Umbilical cord (tissue), 2 donors: ENCODE data around the gene SPEF1. TPM values are rescaled to one million over a fixed set of nuclear protein-coding genes. Genes with fewer than 3 reads are reported as not detected.

Experiments used
- DNase-seq: peaks from one replicate; pipeline ENCODE4 v3.0.0-alpha.2; 2015; ENCODE audit warnings: low spot score
- total RNA-seq: library from RNA; depleted of rRNA; stranded (reverse); fragments of >200 nt; gene quantifications from one replicate; pipeline ENCODE4 v1.2.3, GENCODE V29; 2014; ENCODE audit warnings: low replicate concordance; ENCODE audit not compliant: insufficient read depth

SPEF1 gene
- total RNA-seq, 1 donor from 2014 or later, result 0.72 TPM

GRCh38 chr20:3766422-3767109, 14.7 kb downstream of the SPEF1 start:
- no peak for DNase-seq

GRCh38 chr20:3765171-3765882, 15.9 kb downstream of the SPEF1 start:
- no peak for DNase-seq

GRCh38 chr20:3764659-3765058, 16.6 kb downstream of the SPEF1 start:
- DNase-seq, result no peak

GRCh38 chr20:3763671-3764601, 17.3 kb downstream of the SPEF1 start:
- DNase-seq, result no peak

GRCh38 chr20:3760655-3761348, 20.4 kb downstream of the SPEF1 start:
- DNase-seq, result no peak

- DNase-seq, result no peak
Measured at GRCh38 chr20:3759884-3760283, 21.4 kb downstream of the SPEF1 start.

GRCh38 chr20:3759316-3759823, 21.9 kb downstream of the SPEF1 start:
- DNase-seq, result peak; percentile 71

GRCh38 chr20:3758566-3758965, 22.7 kb downstream of the SPEF1 start:
- no peak for DNase-seq

- no peak for DNase-seq
Measured at GRCh38 chr20:3757268-3757667, 24.0 kb downstream of the SPEF1 start.

GRCh38 chr20:3755814-3756480, 25.3 kb downstream of the SPEF1 start:
- no peak for DNase-seq

- DNase-seq, result no peak
Measured at GRCh38 chr20:3755269-3755668, 26.0 kb downstream of the SPEF1 start.

- no peak for DNase-seq
Measured at GRCh38 chr20:3754276-3754630, 27.0 kb downstream of the SPEF1 start.

GRCh38 chr20:3753501-3754275, 27.6 kb downstream of the SPEF1 start:
- no peak for DNase-seq

GRCh38 chr20:3753098-3753497, 28.1 kb downstream of the SPEF1 start:
- DNase-seq, result peak; percentile 74

GRCh38 chr20:3752386-3752759, 28.9 kb downstream of the SPEF1 start:
- no peak for DNase-seq

GRCh38 chr20:3751675-3752385, 29.4 kb downstream of the SPEF1 start:
- DNase-seq, result peak; percentile 79

- DNase-seq, result no peak
Measured at GRCh38 chr20:3751305-3751674, 30.0 kb downstream of the SPEF1 start.

GRCh38 chr20:3749689-3750531, 31.3 kb downstream of the SPEF1 start:
- no peak for DNase-seq
